SKM-1 (cell line): ENCODE results near the gene BLTP3A.
"Not testable (repeated sequence)": the region's sequence is repeated elsewhere in the genome, so short reads cannot be mapped to it uniquely, and the experiment has no call there.

Source experiments
- DNase-seq: peaks from one replicate; lab custom pipeline; 2025; ENCODE audit not compliant: unreplicated experiment; lab: John Stamatoyannopoulos, UW

BLTP3A gene, protein sequence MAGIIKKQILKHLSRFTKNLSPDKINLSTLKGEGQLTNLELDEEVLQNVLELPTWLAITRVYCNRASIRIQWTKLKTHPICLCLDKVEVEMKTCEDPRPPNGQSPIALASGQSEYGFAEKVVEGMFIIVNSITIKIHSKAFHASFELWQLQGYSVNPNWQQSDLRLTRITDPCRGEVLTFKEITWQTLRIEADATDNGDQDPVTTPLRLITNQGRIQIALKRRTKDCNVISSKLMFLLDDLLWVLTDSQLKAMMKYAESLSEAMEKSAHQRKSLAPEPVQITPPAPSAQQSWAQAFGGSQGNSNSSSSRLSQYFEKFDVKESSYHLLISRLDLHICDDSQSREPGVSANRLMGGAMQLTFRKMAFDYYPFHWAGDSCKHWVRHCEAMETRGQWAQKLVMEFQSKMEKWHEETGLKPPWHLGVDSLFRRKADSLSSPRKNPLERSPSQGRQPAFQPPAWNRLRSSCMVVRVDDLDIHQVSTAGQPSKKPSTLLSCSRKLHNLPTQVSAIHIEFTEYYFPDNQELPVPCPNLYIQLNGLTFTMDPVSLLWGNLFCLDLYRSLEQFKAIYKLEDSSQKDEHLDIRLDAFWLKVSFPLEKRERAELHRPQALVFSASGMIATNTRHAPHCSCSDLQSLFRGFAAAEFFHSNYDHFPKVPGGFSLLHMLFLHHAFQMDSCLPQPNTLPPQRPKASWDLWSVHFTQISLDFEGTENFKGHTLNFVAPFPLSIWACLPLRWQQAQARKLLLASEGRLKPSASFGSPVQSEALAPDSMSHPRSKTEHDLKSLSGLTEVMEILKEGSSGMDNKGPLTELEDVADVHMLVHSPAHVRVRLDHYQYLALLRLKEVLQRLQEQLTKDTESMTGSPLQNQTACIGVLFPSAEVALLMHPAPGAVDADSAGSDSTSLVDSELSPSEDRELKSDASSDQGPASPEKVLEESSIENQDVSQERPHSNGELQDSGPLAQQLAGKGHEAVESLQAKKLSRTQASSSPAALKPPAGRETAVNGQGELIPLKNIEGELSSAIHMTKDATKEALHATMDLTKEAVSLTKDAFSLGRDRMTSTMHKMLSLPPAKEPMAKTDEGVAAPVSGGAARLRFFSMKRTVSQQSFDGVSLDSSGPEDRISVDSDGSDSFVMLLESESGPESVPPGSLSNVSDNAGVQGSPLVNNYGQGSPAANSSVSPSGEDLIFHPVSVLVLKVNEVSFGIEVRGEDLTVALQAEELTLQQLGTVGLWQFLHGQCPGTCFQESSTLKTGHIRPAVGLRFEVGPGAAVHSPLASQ (N-terminal part only)

DNA sequence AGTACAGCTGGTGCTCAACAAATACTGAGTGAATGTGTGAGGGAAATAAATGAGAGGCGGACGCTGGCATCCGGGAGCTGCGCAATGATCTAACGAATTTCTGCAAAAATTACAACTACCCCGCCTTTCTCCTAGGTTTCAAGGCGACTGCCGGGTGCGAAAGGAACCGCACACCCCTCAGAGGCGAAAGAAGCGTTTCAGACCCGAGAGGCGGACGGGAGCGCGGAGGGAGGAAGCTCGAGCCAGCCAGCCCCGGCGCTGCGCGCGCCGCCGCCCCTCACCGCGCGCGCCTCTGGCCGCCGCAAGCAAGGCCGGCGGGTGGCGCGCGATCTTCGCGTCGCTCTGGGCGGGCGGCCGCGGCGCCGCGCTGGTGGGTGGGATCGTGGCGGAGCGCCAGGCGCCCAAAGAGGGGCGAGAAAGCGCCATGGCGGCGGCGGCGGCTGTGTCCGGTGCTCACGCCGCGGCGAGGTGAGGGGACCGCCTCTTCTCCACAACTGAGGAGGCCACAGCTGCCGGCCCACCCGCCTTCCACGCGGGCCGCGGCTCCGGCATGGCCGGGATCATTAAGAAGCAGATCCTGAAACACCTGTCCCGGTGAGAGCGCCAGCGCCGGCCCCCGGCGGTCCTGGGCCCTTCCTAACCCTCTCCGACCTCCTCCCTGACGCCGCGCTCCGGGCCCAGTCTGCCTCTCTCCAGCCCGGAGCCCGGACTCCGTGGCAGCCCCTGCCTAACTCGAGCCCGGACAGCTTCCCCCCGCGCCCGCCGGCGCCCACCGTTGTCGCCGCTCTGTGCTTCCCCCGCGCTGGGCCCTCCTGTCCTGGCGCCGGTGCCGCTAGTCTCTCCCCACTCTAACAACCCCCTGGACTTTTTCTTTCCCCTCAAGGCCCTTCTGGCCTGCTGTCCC, at the start of gene BLTP3A:
BLTP3A (plus strand) TSS at position 383 of the 904 bp plus-strand sequence; CDS start at position 551, 168 bp downstream.
- DNase-seq = peak; percentile 60

- no peak for DNase-seq
These were observed 49.8 kb upstream of the BLTP3A start for GRCh38 chr6:34742094-34742493.

- no peak for DNase-seq
These were observed 48.1 kb upstream of the BLTP3A start for GRCh38 chr6:34743625-34744293.

DNA sequence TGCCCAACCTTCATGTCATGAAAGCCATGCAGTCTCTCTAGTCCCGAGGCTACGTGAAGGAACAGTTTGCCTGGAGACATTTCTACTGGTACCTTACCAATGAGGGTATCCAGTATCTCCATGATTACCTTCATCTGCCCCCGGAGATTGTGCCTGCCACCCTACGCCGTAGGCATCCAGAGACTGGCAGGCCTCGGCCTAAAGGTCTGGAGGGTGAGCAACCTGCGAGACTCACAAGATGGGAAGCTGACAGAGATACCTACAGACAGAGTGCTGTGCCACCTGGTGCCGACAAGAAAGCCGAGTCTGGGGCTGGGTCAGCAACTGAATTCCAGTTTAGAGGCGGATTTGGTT, 47.6 kb upstream of the BLTP3A start:
- not testable (repeated sequence) for DNase-seq

DNA sequence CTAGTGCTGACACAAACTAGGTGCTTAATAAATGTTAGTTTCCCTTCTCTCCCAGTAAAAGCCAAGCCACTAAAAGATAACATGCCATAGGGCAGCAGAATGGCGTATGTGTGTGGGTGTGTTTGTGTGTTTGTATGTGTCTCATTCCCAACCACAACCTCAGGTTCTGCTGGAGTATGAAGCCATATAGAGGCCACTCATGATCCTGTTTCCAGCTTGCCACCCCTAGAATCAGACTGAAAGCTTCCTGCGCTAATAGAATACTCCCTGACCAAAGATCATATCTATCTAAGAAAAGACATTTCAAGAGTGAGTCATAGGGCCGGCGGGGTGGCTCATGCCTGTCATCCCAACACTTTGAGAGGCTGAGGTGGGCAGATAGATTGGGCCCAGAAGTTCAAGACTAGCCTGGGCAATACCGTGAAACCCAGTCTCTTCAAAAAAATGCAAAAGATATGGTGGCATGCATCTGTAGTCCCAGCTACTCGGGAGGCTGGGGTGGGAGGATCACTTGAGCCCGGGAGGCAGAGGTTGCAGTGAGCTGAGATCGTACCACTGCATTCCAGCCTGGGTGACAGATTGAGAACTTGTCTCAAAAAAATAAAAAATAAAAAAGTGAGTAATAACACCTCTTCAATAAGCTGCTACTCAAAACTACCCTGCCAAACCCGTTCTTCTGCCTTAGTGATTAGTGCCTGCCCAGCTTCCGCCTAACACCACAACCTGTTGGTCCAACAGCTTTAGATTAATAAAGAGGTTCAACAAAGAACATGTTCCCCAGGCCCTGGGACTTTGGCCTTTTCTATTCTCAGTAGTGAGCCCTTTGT, 46.4 kb upstream of the BLTP3A start:
- DNase-seq = no peak

DNA sequence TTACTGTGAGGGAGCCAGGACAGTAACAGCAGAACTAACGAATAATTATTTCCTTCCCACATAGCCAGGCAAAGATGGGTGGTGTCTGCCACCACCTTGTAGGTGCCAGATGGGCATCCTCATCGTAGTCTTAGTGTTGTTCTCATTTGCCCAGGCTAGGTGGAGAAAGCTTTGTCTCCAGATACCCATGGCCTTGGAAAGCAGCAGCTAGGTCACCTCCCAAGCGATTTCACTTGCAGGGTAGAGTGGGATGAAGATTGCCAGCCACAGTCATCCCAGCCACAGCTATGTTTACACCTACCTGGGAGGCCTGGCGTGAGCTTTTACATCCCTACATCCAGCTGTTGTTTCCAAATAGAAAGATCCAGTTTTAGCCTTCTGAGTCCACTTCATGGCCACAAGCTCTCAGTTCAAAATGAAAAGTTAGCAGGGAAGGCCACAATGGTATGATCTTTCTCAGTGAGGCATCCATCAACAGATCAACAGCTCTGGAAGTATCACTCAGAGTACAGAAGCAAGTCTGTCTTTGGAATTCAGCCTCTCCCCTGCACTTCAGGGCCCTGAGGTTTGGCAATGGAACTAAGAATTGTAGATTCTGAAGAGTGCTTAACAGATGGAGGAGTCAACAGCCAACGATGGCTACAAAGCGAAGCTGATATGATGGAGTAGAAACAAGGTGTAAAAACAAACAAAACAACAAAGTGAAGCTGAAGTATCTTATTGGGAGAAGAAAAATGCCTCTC, 45.6 kb upstream of the BLTP3A start:
- no peak for DNase-seq

DNA sequence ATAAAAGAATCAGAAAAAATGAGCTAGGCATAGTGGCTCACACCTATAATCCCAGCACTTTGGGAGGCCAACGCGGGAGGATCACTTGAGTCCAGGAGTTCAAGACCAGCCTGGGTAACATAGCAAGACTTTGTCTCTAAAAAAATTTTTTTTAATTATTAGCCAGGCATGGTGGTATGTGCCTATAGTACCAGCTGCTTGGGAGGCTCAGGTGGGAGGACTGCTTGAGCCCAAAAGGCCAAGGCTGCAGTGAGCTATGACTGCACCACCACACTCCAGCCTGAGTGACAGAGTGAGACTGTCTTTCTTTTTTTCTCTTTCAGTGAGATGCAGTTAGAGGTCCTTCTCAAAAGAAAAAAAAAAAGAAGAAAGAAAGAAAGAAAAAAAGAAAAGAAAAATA, 43.1 kb upstream of the BLTP3A start:
- DNase-seq = no peak

GRCh38 chr6:34756513-34756856, 35.4 kb upstream of the BLTP3A start:
- not testable (repeated sequence) for DNase-seq

DNA sequence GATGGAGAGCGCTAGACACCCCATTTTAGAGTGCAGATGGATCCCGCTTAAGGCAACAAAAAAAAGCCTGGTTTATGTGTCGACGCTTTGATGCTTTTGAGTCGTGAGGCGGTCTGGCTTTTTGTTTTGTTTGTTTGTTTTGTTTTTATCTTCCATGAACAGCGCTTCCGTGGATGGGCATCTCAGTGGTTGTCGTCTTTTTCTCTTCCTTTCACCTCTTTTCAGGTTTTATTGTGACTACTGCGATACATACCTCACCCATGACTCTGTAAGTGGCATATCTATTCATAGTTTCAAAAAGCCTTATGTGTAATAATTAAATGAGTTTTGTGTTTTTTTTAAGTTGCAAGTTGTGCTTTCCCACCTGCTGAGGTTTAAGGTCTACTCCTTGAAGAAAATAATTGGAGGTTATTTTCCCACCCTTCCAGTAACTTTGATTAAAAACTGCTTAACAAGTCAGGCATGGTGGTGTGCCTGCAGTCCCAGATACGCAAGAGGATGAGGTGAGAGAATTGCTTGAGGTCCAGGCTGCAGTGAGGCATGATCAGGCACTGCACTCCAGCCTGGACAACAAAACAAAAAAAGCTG, 34.1 kb upstream of the BLTP3A start:
- no peak for DNase-seq

GRCh38 chr6:34760108-34760507, 31.8 kb upstream of the BLTP3A start:
- DNase-seq = no peak

- DNase-seq = not testable (repeated sequence)
These were observed 30.2 kb upstream of the BLTP3A start for GRCh38 chr6:34761681-34762080.

GRCh38 chr6:34768148-34768547, 23.7 kb upstream of the BLTP3A start:
- DNase-seq = no peak

GRCh38 chr6:34771727-34772126, 20.2 kb upstream of the BLTP3A start:
- DNase-seq = no peak

GRCh38 chr6:34772940-34773339, 18.9 kb upstream of the BLTP3A start:
- DNase-seq = no peak

GRCh38 chr6:34773916-34774315, 18.0 kb upstream of the BLTP3A start:
- DNase-seq = no peak

- no peak for DNase-seq
These were observed 16.9 kb upstream of the BLTP3A start for GRCh38 chr6:34774967-34775366.

- DNase-seq = not testable (repeated sequence)
These were observed 6.5 kb upstream of the BLTP3A start for GRCh38 chr6:34785375-34785774.

DNA sequence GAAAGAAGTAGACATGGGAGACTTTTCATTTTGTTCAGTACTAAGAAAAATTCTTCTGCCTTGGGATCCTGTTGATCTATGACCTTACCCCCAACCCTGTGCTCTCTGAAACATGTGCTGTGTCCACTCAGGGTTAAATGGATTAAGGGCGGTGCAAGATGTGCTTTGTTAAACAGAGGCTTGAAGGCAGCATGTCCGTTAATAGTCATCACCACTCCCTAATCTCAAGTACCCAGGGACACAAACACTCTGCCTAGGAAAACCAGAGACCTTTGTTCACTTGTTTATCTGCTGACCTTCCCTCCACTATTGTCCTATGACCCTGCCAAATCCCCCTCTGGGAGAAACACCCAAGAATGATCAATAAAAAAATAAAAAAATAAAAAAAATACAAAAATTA, 4.7 kb upstream of the BLTP3A start:
- not testable (repeated sequence) for DNase-seq
